ENCODE results near the gene DICER1. TPM values are rescaled to one million over a fixed set of nuclear protein-coding genes. Genes with fewer than 3 reads are reported as not detected.

DICER1 gene
- polyA plus RNA-seq, 2 of the 4 experiments (the other 2 are of a cell fraction) = 14.1 to 46.3 TPM

- no peak overlapping the region for H3K4me3 ChIP-seq
- ChIA-PET CTCF (no interaction called here), POLR2A (no interaction called here)
Observed at GRCh38 chr14:95130549-95130948, 26.8 kb downstream of the DICER1 start.

GRCh38 chr14:95128140-95128539, 29.2 kb downstream of the DICER1 start:
- CTCF ChIA-PET = no interaction called here

More at GRCh38 chr14:95130549-95130948, 26.8 kb downstream of the DICER1 start:
- WGBS (ENCODE audit: missing lambda C conversion rate) = 98% methylated on average over 3 of the region's 3 CpGs
- Histone ChIP-seq H3K27ac (no peak overlapping the region), H3K9me3 (no peaks in the 10 kb centered on the region), H3K4me1 (0 out of 3 replicates have a peak, but pooled peaks cover 3% of the 10 kb centered on the region), H3K4me2 (no peak overlapping the region)
- no peak for FAIRE-seq
- no peak for ATAC-seq
- TF ChIP-seq FOSB (CRISPR knock-in tag; IDR thresholded peaks at IDR 0.05) (no peak), E2F6 (IDR thresholded peaks at IDR 0.05; ENCODE audit: borderline replicate concordance, low read depth) (no peak), REST (IDR thresholded peaks at IDR 0.05) (no peak), BHLHE40 (IDR thresholded peaks at IDR 0.05; ENCODE audit: low read depth, low read length) (no peak), POLR2AphosphoS2 (conservative IDR thresholded peaks at IDR 0.05; ENCODE audit: low read length) (no peak), BCL3 (IDR thresholded peaks at IDR 0.05) (no peak), EP300 (IDR thresholded peaks at IDR 0.05) (no peak), PHF8 (IDR thresholded peaks at IDR 0.05; ENCODE audit: borderline replicate concordance, low read depth) (no peak), CHD2 (IDR thresholded peaks at IDR 0.05; ENCODE audit: low read length, partially characterized antibody) (no peak)
- no peak for DNase-seq (ENCODE audit: low read depth in 1 of 2, low spot score in 1 of 2)

GRCh38 chr14:95127531-95127911, 29.8 kb downstream of the DICER1 start:
- Histone ChIP-seq H3K27ac (no peak overlapping the region), H3K4me3 (no peak overlapping the region), H3K9me3 (no peaks in the 10 kb centered on the region), H3K4me2 (no peak overlapping the region), H3K4me1 (no peaks in the 10 kb centered on the region)
- DNase-seq (ENCODE audit: low read depth in 1 of 2, low spot score in 1 of 2) (no peak), FAIRE-seq (no peak), ATAC-seq (no peak)
- WGBS (ENCODE audit: missing lambda C conversion rate) = 96% methylated on average over 4 of the region's 4 CpGs
- CTCF ChIA-PET = no interaction called here
- TF ChIP-seq CHD4 (IDR thresholded peaks at IDR 0.05; ENCODE audit: borderline replicate concordance) (no peak), ZC3H11A (IDR thresholded peaks at IDR 0.05) (no peak)
- POLR2A ChIA-PET = no interaction called here

More at GRCh38 chr14:95128140-95128539, 29.2 kb downstream of the DICER1 start:
- no peaks in the 10 kb centered on the region for H3K9me3 ChIP-seq
- no peaks in the 10 kb centered on the region for H3K4me1 ChIP-seq
- no peak for ATAC-seq
- WGBS (ENCODE audit: missing lambda C conversion rate) = 89% methylated on average over 4 of the region's 4 CpGs
- TF ChIP-seq HEYL (CRISPR knock-in tag; IDR thresholded peaks at IDR 0.05) (no peak), KDM1A (IDR thresholded peaks at IDR 0.05; ENCODE audit: low read depth) (no peak), CBX8 (IDR thresholded peaks at IDR 0.05) (no peak), FOSL2 (IDR thresholded peaks at IDR 0.05) (no peak), FOSL2 (CRISPR knock-in tag; IDR thresholded peaks at IDR 0.05) (no peak), TFCP2L1 (CRISPR knock-in tag; IDR thresholded peaks at IDR 0.05) (no peak), NFE2L2 (conservative IDR thresholded peaks at IDR 0.05; ENCODE audit: low read length) (no peak), ZC3H11A (IDR thresholded peaks at IDR 0.05) (no peak), HOXA7 (CRISPR knock-in tag; IDR thresholded peaks at IDR 0.05) (no peak), BHLHE40 (IDR thresholded peaks at IDR 0.05; ENCODE audit: low read depth, low read length) (no peak), MAZ (IDR thresholded peaks at IDR 0.05; ENCODE audit: borderline replicate concordance, low read depth, low read length) (no peak), EP300 (IDR thresholded peaks at IDR 0.05) (no peak), RAD21 (conservative IDR thresholded peaks at IDR 0.05 in 1 of 2, IDR thresholded peaks at IDR 0.05 in 1 of 2) (no peak), CHD4 (IDR thresholded peaks at IDR 0.05; ENCODE audit: borderline replicate concordance) (no peak)
- H3K4me3 ChIP-seq = no peak overlapping the region
- POLR2A ChIA-PET = no interaction called here
- no peak for DNase-seq (ENCODE audit: low read depth in 1 of 2, low spot score in 1 of 2)
- H3K4me2 ChIP-seq = no peak overlapping the region
- H3K27ac ChIP-seq = no peak overlapping the region
- no peak for FAIRE-seq

Measured in A549 (cell line).